Esophagus muscularis mucosa (tissue), 4 donors: Measurements from ENCODE around the gene FAM25A. TPM values are rescaled to one million over a fixed set of nuclear protein-coding genes. Genes with fewer than 3 reads are reported as not detected.
"Not testable (repeated sequence)": the region's sequence is repeated elsewhere in the genome, so short reads cannot be mapped to it uniquely, and the experiment has no call there.

Experiments used
- DNase-seq: peaks from one replicate; pipeline ENCODE4 v3.0.0-alpha.2; 2017; ENCODE audit errors: extremely low spot score
- H3K27ac ChIP-seq, 4 donors: fragments of 200-600 bp; sonication (generic); replicated peaks in 1 of 4; 1 replicate in 3 of 4; 2 replicates in 1 of 4; pipeline ENCODE4 v1.5.1; 2016 to 2019; ENCODE audit warnings: mild to moderate bottlenecking in 1 of 4
- H3K27me3 ChIP-seq, 4 donors: fragments of 200-600 bp; sonication (generic); one replicate each; pipeline versions ENCODE4 v1.5.1 to v1.6.0; 2016 to 2019
- H3K36me3 ChIP-seq, 4 donors: fragments of 200-600 bp; sonication (generic); one replicate each; pipeline ENCODE4 v1.5.1; 2016 to 2019
- H3K4me1 ChIP-seq, 4 donors: fragments of 200-600 bp; sonication (generic); one replicate each; pipeline ENCODE4 v1.5.1; 2016 to 2019
- H3K4me3 ChIP-seq, 4 donors: fragments of 200-600 bp; sonication (generic); 1 replicate in 2 of 4; 2 replicates in 2 of 4; pipeline ENCODE4 v1.5.1; 2016 to 2019; ENCODE audit warnings: mild to moderate bottlenecking in 4 of 4, moderate library complexity in 1 of 4
- H3K9me3 ChIP-seq, 4 donors: fragments of 200-600 bp; sonication (generic); 1 replicate in 3 of 4; 2 replicates in 1 of 4; pipeline ENCODE4 v1.5.1; 2016 to 2019
- EP300 ChIP-seq: sonication (generic); formaldehyde crosslinking; IDR thresholded peaks from one replicate; pipeline ENCODE4 v1.6.1; 2017; ENCODE audit warnings: antibody characterized with exemption
- POLR2A ChIP-seq: fragments of 450-650 bp; IDR thresholded peaks from one replicate; pipeline ENCODE4 v1.6.1; 2017; ENCODE audit warnings: antibody characterized with exemption, moderate library complexity, mild to moderate bottlenecking, low read depth
- POLR2AphosphoS5 ChIP-seq, 2 donors: sonication (generic); formaldehyde crosslinking; IDR thresholded peaks; one replicate each; pipeline ENCODE4 v1.6.1; 2017; ENCODE audit warnings: antibody characterized with exemption in 2 of 2
- WGBS: methylation state at CpG from one replicate; pipeline ENCODE4 v1.1.5; 2018; 5-methylcytosine and 5-hydroxymethylcytosine counted together
- intact Hi-C: fragments of 100-400 bp; cut with DNase I; formaldehyde crosslinking; loops from one replicate; pipeline ENCODE4 v1.15.1; 2023
- total RNA-seq, 4 donors: library from RNA; depleted of rRNA; stranded (reverse); fragments of >200 nt; gene quantifications; one replicate each; pipeline versions ENCODE4 v1.1.0 to v1.2.1, GENCODE V29; 2016
- TF ChIP-seq, protein P1 (sequence below), 3 experiments: fragments of 200-600 bp in 2 of 3; fragments of 450-650 bp in 1 of 3; sonication (generic) in 2 of 3; IDR thresholded peaks; one replicate each; pipeline ENCODE4 v1.5.1; 2017 to 2019; ENCODE audit warnings: antibody characterized with exemption in 3 of 3, mild to moderate bottlenecking in 2 of 3, moderate library complexity in 1 of 3

FAM25A gene
- total RNA-seq, 4 donors from 2014 or later: not detected

DNA sequence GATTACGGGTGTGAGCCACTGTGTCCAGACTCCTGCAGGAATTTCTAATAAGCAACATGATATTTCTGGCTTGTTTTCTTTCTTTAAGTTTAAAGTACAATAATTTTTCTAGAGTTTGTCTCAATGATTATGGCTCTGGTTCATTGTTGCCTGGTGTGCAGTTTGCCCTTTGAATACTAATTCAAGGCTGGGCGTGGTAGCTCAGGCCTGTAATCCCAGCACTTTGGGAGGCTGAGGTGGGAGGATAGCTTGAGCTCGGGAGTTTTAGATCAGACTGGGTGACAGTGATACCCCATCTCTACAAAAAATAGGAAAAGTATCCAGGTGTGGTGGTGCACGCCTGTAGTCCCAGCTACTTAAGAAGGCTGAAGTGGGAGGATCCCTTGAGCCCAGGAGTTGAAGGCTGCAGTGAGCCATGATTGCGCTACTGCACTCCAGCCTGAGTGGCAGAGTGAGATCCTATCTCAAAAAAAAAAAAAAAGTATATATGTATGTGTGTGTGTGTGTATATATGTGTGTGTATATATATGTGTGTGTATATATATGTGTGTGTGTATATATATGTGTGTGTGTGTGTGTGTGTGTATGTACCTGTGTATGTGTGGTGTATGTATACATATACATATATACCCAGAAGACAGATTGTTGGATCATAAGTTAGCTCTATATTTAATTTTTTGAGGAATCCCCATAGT, 43.6 kb upstream of the FAM25A start:
- H3K36me3 ChIP-seq: no peaks in the 10 kb centered on the region
- H3K27ac ChIP-seq: no peak overlapping the region
- H3K4me1 ChIP-seq: peaks cover 36 to 41% (median 39%) of the 10 kb centered on the region in 4 donors
- TF ChIP-seq POLR2AphosphoS5 (IDR thresholded peaks at IDR 0.05) (no peak), EP300 (no peak), POLR2A (no peak)
- TF ChIP-seq, protein P1, sequence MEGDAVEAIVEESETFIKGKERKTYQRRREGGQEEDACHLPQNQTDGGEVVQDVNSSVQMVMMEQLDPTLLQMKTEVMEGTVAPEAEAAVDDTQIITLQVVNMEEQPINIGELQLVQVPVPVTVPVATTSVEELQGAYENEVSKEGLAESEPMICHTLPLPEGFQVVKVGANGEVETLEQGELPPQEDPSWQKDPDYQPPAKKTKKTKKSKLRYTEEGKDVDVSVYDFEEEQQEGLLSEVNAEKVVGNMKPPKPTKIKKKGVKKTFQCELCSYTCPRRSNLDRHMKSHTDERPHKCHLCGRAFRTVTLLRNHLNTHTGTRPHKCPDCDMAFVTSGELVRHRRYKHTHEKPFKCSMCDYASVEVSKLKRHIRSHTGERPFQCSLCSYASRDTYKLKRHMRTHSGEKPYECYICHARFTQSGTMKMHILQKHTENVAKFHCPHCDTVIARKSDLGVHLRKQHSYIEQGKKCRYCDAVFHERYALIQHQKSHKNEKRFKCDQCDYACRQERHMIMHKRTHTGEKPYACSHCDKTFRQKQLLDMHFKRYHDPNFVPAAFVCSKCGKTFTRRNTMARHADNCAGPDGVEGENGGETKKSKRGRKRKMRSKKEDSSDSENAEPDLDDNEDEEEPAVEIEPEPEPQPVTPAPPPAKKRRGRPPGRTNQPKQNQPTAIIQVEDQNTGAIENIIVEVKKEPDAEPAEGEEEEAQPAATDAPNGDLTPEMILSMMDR (IDR thresholded peaks at IDR 0.05): no peak
- intact Hi-C loops: no loop called here
- 99% methylated on average over 5 of the region's 5 CpGs for WGBS
- no peak overlapping the region for H3K4me3 ChIP-seq
- DNase-seq: no peak
- H3K27me3 ChIP-seq: no peaks in the 10 kb centered on the region
- no peaks in the 10 kb centered on the region for H3K9me3 ChIP-seq

DNA sequence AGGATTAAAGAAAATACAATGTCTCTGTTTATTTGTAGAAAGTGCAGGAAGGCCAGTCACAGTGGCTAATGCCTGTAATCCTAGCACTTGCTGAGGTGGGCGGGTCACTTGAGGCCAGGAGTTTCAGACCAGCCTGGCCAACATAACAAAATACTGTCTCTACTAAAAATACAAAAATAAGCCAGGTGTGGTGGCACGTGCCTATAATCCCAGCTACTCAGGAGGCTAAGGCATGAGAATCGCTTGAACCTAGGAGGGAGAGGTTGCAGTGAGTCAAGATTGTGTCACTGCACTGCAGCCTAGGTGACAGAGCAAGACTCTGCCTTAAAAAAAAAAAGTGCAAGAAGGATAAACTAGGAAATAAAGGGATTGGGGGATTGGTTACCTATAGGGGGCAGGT, 41.6 kb upstream of the FAM25A start:
- Histone ChIP-seq H3K4me1 (peaks cover 25 to 31% (median 29%) of the 10 kb centered on the region in 4 donors), H3K27ac (peak overlapping the region; percentile 48 to 77 (median 68))
- H3K36me3 ChIP-seq, H3K4me3 ChIP-seq, intact Hi-C loops, DNase-seq, H3K27me3 ChIP-seq, H3K9me3 ChIP-seq: not testable (repeated sequence)
- 79% methylated on average over 3 of the region's 3 CpGs for WGBS

DNA sequence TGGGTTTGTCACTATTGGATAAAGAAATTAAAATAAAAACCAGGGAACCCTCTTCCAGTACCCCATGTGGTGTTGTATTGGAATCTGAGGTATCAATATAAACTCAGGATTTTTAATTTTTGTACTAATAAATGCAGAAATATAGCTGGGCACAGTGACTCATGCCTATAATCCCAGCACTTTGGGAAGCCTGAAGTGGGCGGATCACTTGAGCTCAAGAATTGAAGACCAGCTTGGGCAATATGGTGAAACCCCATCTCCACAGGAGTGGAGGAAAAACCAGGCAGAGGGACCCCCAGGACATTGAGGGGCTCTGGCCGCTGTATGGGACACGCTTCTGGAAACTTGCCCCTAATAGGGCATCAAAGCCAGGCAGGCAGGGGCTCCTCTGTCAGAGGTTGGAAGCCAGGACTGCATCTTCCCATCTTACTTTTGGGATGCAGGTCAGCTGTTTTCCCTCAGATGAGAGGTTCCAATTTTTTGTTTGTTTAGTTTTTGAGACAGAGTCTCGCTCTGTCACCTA, 40.7 kb upstream of the FAM25A start:
- Histone ChIP-seq H3K27ac (peak overlapping the region; percentile 70 to 77 (median 74)), H3K27me3 (no peaks in the 10 kb centered on the region), H3K36me3 (no peaks in the 10 kb centered on the region), H3K9me3 (no peaks in the 10 kb centered on the region), H3K4me1 (peaks cover 25 to 31% (median 29%) of the 10 kb centered on the region in 4 donors), H3K4me3 (no peak overlapping the region)
- TF ChIP-seq EP300 (no peak), POLR2A (no peak), POLR2AphosphoS5 (IDR thresholded peaks at IDR 0.05) (no peak)
- TF ChIP-seq, protein P1 (IDR thresholded peaks at IDR 0.05): no peak
- WGBS: 83% methylated on average over 3 of the region's 4 CpGs
- DNase-seq: no peak
- intact Hi-C loops: no loop called here

DNA sequence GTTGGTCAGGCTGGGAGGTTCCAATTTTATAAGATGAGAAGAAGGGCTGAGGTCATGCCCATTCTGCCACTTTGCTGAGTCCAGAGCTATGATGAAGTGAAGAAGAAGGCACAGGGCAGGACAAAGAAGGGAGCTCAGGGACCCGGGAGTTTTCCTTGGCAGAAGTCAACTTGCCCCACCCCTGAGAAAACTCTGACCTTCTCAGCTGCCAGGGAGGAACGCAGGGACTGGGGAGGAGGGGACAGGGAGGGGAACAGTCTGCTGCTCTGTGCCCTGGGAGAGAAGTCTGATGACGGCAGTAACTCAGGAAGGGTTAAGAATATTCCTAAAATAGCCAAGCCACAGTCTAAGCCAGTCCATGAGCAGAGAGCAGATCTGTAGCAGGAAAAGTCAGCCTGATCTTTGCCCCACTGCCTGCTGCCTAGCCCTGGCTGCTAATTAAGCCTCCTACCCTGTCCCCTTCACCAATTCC, 40.1 kb upstream of the FAM25A start:
- no peak for DNase-seq
- Histone ChIP-seq H3K27me3 (no peaks in the 10 kb centered on the region), H3K4me3 (no peak overlapping the region), H3K36me3 (no peaks in the 10 kb centered on the region), H3K9me3 (no peaks in the 10 kb centered on the region), H3K27ac (peak overlapping the region; percentile 70 to 77 (median 74)), H3K4me1 (peaks cover 25 to 31% (median 29%) of the 10 kb centered on the region in 4 donors)
- TF ChIP-seq EP300: no peak
- TF ChIP-seq POLR2AphosphoS5 (IDR thresholded peaks at IDR 0.05): peak; percentile 40 to 57
- WGBS: 13% methylated on average over 3 of the region's 3 CpGs
- intact Hi-C loops: no loop called here

DNA sequence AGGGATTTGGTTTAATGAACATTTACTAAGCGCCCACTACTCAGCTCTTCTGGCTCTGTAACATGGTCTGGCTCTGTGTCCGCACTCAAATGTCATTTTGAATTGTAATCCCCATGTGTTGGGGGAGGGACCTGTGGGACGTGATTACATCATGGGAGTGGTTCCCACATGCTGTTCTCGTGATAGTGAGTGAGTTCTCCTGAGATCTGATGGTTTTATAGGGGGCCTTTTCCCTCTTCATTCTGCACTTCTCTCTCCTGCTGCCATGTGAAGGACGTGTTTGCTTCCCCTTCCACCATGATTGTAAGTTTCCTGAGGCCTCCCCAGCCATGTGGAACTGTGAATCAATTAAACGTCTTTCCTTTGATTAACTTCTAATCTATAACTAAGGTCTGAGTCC, 39.1 kb upstream of the FAM25A start:
- H3K36me3 ChIP-seq, H3K27me3 ChIP-seq, DNase-seq, H3K9me3 ChIP-seq, intact Hi-C loops, H3K4me3 ChIP-seq: not testable (repeated sequence)
- peaks cover 25 to 31% (median 29%) of the 10 kb centered on the region in 4 donors for H3K4me1 ChIP-seq
- 85% methylated on average over 6 of the region's 6 CpGs for WGBS
- H3K27ac ChIP-seq: peak overlapping the region; percentile 20 to 76 (median 70)

DNA sequence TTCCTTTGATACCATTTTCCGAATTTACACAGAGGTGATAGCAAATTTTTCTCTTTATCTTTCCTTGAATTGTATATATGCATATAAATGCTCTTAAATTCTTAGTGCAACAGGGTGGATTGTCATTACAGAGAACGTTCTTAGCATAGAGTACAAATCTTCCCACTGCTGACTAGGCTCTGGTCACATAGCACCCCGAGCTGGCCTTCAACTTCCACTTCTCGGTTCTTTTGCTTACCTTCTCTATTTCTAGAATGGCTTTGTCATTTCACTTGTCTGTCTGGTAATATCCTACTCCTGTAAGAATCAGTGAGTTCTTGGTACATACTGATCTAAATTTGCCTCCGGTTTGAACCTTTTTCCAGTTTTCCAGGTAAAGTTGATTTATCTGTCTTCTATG, 38.4 kb upstream of the FAM25A start:
- H3K4me1 ChIP-seq: peaks cover 25 to 31% (median 29%) of the 10 kb centered on the region in 4 donors
- WGBS: 90% methylated on average over 5 of the region's 5 CpGs
- H3K9me3 ChIP-seq: no peaks in the 10 kb centered on the region
- TF ChIP-seq, protein P1 (IDR thresholded peaks at IDR 0.05): no peak
- no peak overlapping the region for H3K4me3 ChIP-seq
- intact Hi-C loops: no loop called here
- no peak overlapping the region for H3K27ac ChIP-seq
- peaks cover 0 to 1% (median 0%) of the 10 kb centered on the region in 4 donors for H3K36me3 ChIP-seq
- no peak for DNase-seq
- no peaks in the 10 kb centered on the region for H3K27me3 ChIP-seq

DNA sequence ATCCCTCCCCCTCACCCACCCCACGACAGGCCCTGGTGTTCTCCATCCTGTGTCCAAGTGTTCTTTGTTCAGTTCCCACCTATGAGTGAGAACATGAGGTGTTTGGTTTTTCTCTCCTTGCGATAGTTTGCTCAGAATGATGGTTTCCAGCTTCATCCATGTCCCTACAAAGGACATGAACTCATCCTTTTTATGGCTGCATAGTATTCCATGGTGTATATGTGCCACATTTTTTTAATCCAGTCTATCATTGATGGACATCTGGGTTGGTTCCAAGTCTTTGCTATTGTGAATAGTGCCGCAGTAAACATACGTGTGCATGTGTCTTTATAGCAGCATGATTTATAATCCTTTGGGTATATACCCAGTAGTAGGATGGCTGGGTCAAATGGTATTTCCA, 35.6 kb upstream of the FAM25A start:
- H3K4me3 ChIP-seq, H3K27ac ChIP-seq, H3K27me3 ChIP-seq, DNase-seq, H3K36me3 ChIP-seq, intact Hi-C loops, H3K9me3 ChIP-seq: not testable (repeated sequence)
- 99% methylated on average over 4 of the region's 4 CpGs for WGBS
- peaks cover 13 to 17% (median 16%) of the 10 kb centered on the region in 4 donors for H3K4me1 ChIP-seq
